LNCAP (cell line): ENCODE results near the gene NOS1AP.

ENCODE experiments used
- CTCF ChIP-seq: fragments of 450-650 bp; IDR thresholded peaks from 2 replicates; pipeline ENCODE4 v1.5.1; 2017; ENCODE audit warnings: mild to moderate bottlenecking

The NOS1AP gene

GRCh38 chr1:162074276-162075005 lies 5.0 kb downstream of the NOS1AP start:
- TF ChIP-seq CTCF: no peak

GRCh38 chr1:162075862-162076261 lies 6.4 kb downstream of the NOS1AP start:
- no peak for TF ChIP-seq CTCF

GRCh38 chr1:162077648-162078299 lies 8.3 kb downstream of the NOS1AP start:
- TF ChIP-seq CTCF: no peak

GRCh38 chr1:162079030-162079429 lies 9.5 kb downstream of the NOS1AP start:
- TF ChIP-seq CTCF: no peak

GRCh38 chr1:162080472-162081015 lies 11.1 kb downstream of the NOS1AP start:
- no peak for TF ChIP-seq CTCF

GRCh38 chr1:162081316-162081715 lies 11.8 kb downstream of the NOS1AP start:
- no peak for TF ChIP-seq CTCF

- TF ChIP-seq CTCF: no peak
Observed at GRCh38 chr1:162083273-162083672, 13.8 kb downstream of the NOS1AP start.
